Choroid plexus epithelial cell (primary cell): ENCODE data around the gene P4HA3.

Experiments used
- DNase-seq: peaks from one replicate; pipeline ENCODE4 v3.0.0-alpha.2; 2010; ENCODE audit warnings: low read depth
- H3K4me3 ChIP-seq: 2 replicates; pipeline ENCODE4 v1.5.1; 2011; ENCODE audit warnings: low read depth, mild to moderate bottlenecking, control low read depth, low read length, moderate library complexity
- CTCF ChIP-seq: conservative IDR thresholded peaks from 2 replicates; pipeline ENCODE4 v1.5.1; 2011; ENCODE audit warnings: low read depth, mild to moderate bottlenecking, control low read depth, inconsistent platforms, low read length, moderate library complexity

Gene P4HA3

GRCh38 chr11:74325649-74326645, 14.5 kb upstream of the P4HA3 start:
- no peak overlapping the region for H3K4me3 ChIP-seq
- peak; percentile 87 for DNase-seq
- no peak for TF ChIP-seq CTCF

- no peak overlapping the region for H3K4me3 ChIP-seq
- DNase-seq = peak; percentile 45
- TF ChIP-seq CTCF = no peak
Measured at GRCh38 chr11:74322667-74323066, 11.2 kb upstream of the P4HA3 start.

GRCh38 chr11:74321487-74322188, 10.2 kb upstream of the P4HA3 start:
- peak; percentile 90 for TF ChIP-seq CTCF
- peak; percentile 74 for DNase-seq
- H3K4me3 ChIP-seq = no peak overlapping the region

GRCh38 chr11:74320538-74320937, 9.1 kb upstream of the P4HA3 start:
- no peak for DNase-seq
- H3K4me3 ChIP-seq = no peak overlapping the region
- no peak for TF ChIP-seq CTCF

- no peak for TF ChIP-seq CTCF
- H3K4me3 ChIP-seq = no peak overlapping the region
- DNase-seq = peak; percentile 92
Measured at GRCh38 chr11:74319139-74319816, 7.8 kb upstream of the P4HA3 start.

- H3K4me3 ChIP-seq = no peak overlapping the region
- peak; percentile 29 for TF ChIP-seq CTCF
- peak; percentile 69 for DNase-seq
Measured at GRCh38 chr11:74318241-74318932, 6.9 kb upstream of the P4HA3 start.
